Body of pancreas (tissue), 4 donors: ENCODE results near the gene ACSL3.

Experiments
- POLR2A ChIP-seq, 3 donors: fragments of 450-650 bp; IDR thresholded peaks; one replicate each; pipeline ENCODE4 v1.6.1; 2016; ENCODE audit warnings: antibody characterized with exemption in 3 of 3, mild to moderate bottlenecking in 2 of 3
- TF ChIP-seq, protein P1 (sequence below), 7 experiments: fragments of 450-650 bp in 4 of 7; fragments of 200-600 bp in 3 of 7; sonication (generic) in 3 of 7; IDR thresholded peaks; one replicate each; pipeline ENCODE4 v1.5.1; 2016 to 2019; ENCODE audit warnings: antibody characterized with exemption in 7 of 7

GRCh38 chr2:222936705-222937104 is 75.9 kb downstream of the ACSL3 start:
- TF ChIP-seq, protein P1, sequence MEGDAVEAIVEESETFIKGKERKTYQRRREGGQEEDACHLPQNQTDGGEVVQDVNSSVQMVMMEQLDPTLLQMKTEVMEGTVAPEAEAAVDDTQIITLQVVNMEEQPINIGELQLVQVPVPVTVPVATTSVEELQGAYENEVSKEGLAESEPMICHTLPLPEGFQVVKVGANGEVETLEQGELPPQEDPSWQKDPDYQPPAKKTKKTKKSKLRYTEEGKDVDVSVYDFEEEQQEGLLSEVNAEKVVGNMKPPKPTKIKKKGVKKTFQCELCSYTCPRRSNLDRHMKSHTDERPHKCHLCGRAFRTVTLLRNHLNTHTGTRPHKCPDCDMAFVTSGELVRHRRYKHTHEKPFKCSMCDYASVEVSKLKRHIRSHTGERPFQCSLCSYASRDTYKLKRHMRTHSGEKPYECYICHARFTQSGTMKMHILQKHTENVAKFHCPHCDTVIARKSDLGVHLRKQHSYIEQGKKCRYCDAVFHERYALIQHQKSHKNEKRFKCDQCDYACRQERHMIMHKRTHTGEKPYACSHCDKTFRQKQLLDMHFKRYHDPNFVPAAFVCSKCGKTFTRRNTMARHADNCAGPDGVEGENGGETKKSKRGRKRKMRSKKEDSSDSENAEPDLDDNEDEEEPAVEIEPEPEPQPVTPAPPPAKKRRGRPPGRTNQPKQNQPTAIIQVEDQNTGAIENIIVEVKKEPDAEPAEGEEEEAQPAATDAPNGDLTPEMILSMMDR (IDR thresholded peaks at IDR 0.05): no peak
- TF ChIP-seq POLR2A (IDR thresholded peaks at IDR 0.05): no peak
